DND-41 (cell line): Measurements from ENCODE around the gene NOX4.

Experiments
- CTCF ChIP-seq: IDR thresholded peaks from 2 replicates; pipeline ENCODE4 v1.5.1; 2012; ENCODE audit warnings: borderline replicate concordance, low read length, moderate library complexity, mild to moderate bottlenecking; ENCODE audit not compliant: poor library complexity, severe bottlenecking; ENCODE audit errors: extremely low read depth
- EZH2 ChIP-seq: IDR thresholded peaks from 3 replicates; pipeline ENCODE4 v1.6.1; 2012; ENCODE audit warnings: borderline replicate concordance, low read depth, mild to moderate bottlenecking, moderate library complexity, low read length, inconsistent platforms; ENCODE audit not compliant: severe bottlenecking

GRCh38 chr11:89457190-89457589 is 34.0 kb downstream of the NOX4 start:
- no peak for TF ChIP-seq CTCF
- TF ChIP-seq EZH2 = no peak
